MM.1S (cell line): ENCODE measurements around the gene TSPAN15.

Source experiments
- EZH2 ChIP-seq: fragments of 300-600 bp; sonication (generic); optimal IDR thresholded peaks from 2 replicates; pipeline ENCODE3; 2017; ENCODE audit warnings: low read depth, mild to moderate bottlenecking, antibody characterized with exemption, low read length, mixed read lengths
- EZH2phosphoT487 ChIP-seq: fragments of 300-600 bp; sonication (generic); IDR thresholded peaks from 2 replicates; pipeline ENCODE4 v1.6.1; 2018; ENCODE audit warnings: antibody characterized with exemption, low read length
- TF ChIP-seq, protein P1 (sequence below): fragments of 300-600 bp; sonication (generic); IDR thresholded peaks from 2 replicates; pipeline ENCODE4 v1.5.1; 2016; ENCODE audit warnings: antibody characterized with exemption, low read length, mixed read lengths

DNA sequence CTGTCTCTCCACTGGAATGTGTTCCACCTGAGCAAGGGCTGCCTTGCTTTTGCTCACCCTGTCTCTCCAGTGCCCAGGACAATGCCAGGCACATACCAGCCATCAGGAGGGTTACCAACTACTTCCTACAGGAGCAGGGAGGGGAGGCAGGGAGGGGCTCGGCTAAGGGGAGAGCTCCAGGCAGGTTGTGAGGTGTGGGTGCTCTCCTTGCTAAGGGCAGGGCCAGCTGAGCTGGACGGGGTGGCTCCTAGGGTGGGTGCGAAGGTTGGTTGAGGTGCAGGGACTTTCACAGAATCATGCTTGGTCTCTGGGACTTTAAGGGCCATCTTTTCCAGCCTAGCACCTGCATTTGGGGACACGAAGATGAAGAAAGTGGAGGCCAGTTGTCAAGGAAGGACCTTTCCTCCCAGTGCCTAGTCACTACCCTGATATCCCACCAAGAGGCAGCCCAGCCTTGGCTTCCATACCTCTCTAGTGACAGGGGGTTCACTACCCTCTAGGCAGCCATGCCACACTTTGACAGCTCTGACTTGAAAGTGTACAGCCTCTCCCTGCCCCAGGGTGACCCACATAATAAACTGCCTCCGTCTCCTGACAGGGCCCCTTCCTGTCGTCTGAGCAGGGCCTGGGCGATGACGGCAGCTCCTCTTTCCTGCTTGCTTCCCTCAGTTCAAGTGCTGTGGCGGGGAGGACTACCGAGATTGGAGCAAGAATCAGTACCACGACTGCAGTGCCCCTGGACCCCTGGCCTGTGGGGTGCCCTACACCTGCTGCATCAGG is 46.5 kb downstream of the TSPAN15 start:
- TF ChIP-seq, protein P1, sequence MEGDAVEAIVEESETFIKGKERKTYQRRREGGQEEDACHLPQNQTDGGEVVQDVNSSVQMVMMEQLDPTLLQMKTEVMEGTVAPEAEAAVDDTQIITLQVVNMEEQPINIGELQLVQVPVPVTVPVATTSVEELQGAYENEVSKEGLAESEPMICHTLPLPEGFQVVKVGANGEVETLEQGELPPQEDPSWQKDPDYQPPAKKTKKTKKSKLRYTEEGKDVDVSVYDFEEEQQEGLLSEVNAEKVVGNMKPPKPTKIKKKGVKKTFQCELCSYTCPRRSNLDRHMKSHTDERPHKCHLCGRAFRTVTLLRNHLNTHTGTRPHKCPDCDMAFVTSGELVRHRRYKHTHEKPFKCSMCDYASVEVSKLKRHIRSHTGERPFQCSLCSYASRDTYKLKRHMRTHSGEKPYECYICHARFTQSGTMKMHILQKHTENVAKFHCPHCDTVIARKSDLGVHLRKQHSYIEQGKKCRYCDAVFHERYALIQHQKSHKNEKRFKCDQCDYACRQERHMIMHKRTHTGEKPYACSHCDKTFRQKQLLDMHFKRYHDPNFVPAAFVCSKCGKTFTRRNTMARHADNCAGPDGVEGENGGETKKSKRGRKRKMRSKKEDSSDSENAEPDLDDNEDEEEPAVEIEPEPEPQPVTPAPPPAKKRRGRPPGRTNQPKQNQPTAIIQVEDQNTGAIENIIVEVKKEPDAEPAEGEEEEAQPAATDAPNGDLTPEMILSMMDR: no peak
- TF ChIP-seq EZH2phosphoT487 (no peak), EZH2 (no peak)
